ENCODE data around the gene CRTC1.

The CRTC1 gene

GRCh38 chr19:18683109-18683957 lies at the start of gene CRTC1:
CRTC1 (plus strand) TSS chr19:18683680; CDS start chr19:18683703, 23 bp downstream.
- DNase-seq: peak; percentile 86

GRCh38 chr19:18634612-18635297 lies 48.7 kb upstream of the CRTC1 start:
- no peak for DNase-seq

GRCh38 chr19:18635831-18636182 lies 47.7 kb upstream of the CRTC1 start:
- DNase-seq: no peak

- peak; percentile 92 for DNase-seq
Observed at GRCh38 chr19:18636183-18636968, 47.1 kb upstream of the CRTC1 start.

- no peak for DNase-seq
Observed at GRCh38 chr19:18636969-18637629, 46.4 kb upstream of the CRTC1 start, which contains the start of gene KLHL26. KLHL26 (plus strand) TSS chr19:18637028; CDS start chr19:18637055, 27 bp downstream.

- no peak for DNase-seq
Observed at GRCh38 chr19:18637673-18638630, 45.5 kb upstream of the CRTC1 start.

GRCh38 chr19:18639706-18640243 lies 43.7 kb upstream of the CRTC1 start:
- no peak for DNase-seq

- no peak for DNase-seq
Observed at GRCh38 chr19:18644196-18645034, 39.1 kb upstream of the CRTC1 start.

GRCh38 chr19:18645035-18645511 lies 38.4 kb upstream of the CRTC1 start:
- no peak for DNase-seq

GRCh38 chr19:18646535-18647370 lies 36.7 kb upstream of the CRTC1 start:
- peak; percentile 23 for DNase-seq

GRCh38 chr19:18647371-18647767 lies 36.1 kb upstream of the CRTC1 start:
- DNase-seq: no peak

GRCh38 chr19:18647807-18648206 lies 35.7 kb upstream of the CRTC1 start:
- DNase-seq: no peak

GRCh38 chr19:18648973-18649315 lies 34.5 kb upstream of the CRTC1 start:
- no peak for DNase-seq

- DNase-seq: no peak
Observed at GRCh38 chr19:18649371-18650020, 34.0 kb upstream of the CRTC1 start.

GRCh38 chr19:18650021-18650390 lies 33.5 kb upstream of the CRTC1 start:
- no peak for DNase-seq

GRCh38 chr19:18650468-18651041 lies 32.9 kb upstream of the CRTC1 start:
- no peak for DNase-seq

- DNase-seq: no peak
Observed at GRCh38 chr19:18651300-18651699, 32.2 kb upstream of the CRTC1 start.

- DNase-seq: no peak
Observed at GRCh38 chr19:18651733-18652132, 31.7 kb upstream of the CRTC1 start.

GRCh38 chr19:18653853-18654252 lies 29.6 kb upstream of the CRTC1 start:
- DNase-seq: no peak

All from NCI-H1092 treated with DMSO at 0.1 percent for 48 hours (cell line).